Measurements from ENCODE around the gene SIRPA. TPM values are rescaled to one million over a fixed set of nuclear protein-coding genes. Genes with fewer than 3 reads are reported as not detected.

The SIRPA gene
- total and polyA plus RNA-seq, 8 donors: 7.2 to 25.8 (median 9.0) TPM

DNA sequence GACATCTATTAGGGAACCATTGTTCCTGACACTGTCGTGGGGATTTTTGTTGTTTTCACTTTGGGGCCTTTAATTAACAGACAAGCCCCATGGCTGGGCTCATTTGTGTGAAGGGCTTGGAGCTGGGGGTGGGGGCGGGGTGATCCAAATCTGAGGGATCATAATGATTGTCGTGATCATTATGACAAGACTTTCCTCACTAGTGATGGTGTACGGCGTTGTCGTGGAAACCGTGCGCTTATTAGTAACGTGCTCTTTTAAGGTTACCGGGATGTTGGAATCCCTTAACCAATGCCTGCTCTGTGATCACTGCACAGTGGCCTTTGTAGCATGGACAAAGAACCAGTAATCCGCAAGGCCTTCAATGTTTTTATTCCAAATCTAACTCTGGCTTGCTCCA is 80.1 kb downstream of the SIRPA start:
- no peak for FAIRE-seq
- TF ChIP-seq, protein P1, sequence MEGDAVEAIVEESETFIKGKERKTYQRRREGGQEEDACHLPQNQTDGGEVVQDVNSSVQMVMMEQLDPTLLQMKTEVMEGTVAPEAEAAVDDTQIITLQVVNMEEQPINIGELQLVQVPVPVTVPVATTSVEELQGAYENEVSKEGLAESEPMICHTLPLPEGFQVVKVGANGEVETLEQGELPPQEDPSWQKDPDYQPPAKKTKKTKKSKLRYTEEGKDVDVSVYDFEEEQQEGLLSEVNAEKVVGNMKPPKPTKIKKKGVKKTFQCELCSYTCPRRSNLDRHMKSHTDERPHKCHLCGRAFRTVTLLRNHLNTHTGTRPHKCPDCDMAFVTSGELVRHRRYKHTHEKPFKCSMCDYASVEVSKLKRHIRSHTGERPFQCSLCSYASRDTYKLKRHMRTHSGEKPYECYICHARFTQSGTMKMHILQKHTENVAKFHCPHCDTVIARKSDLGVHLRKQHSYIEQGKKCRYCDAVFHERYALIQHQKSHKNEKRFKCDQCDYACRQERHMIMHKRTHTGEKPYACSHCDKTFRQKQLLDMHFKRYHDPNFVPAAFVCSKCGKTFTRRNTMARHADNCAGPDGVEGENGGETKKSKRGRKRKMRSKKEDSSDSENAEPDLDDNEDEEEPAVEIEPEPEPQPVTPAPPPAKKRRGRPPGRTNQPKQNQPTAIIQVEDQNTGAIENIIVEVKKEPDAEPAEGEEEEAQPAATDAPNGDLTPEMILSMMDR (IDR thresholded peaks at IDR 0.05): no peak
- no peak overlapping the region for H3K4me3 ChIP-seq
- H3K27me3 ChIP-seq: peaks cover 0 to 4% (median 0%) of the 10 kb centered on the region in 4 donors
- no peak overlapping the region for H3K27ac ChIP-seq
- H3K4me1 ChIP-seq: no peaks in the 10 kb centered on the region
- WGBS, 2 donors: 77 to 84% methylated on average over 11 of the region's 11 CpGs
- intact Hi-C loops (cut with DNase I): no loop called here
- no peaks in the 10 kb centered on the region for H3K9me3 ChIP-seq
- H3K36me3 ChIP-seq: no peaks in the 10 kb centered on the region
- ATAC-seq: no peak
- no peak for DNase-seq

DNA sequence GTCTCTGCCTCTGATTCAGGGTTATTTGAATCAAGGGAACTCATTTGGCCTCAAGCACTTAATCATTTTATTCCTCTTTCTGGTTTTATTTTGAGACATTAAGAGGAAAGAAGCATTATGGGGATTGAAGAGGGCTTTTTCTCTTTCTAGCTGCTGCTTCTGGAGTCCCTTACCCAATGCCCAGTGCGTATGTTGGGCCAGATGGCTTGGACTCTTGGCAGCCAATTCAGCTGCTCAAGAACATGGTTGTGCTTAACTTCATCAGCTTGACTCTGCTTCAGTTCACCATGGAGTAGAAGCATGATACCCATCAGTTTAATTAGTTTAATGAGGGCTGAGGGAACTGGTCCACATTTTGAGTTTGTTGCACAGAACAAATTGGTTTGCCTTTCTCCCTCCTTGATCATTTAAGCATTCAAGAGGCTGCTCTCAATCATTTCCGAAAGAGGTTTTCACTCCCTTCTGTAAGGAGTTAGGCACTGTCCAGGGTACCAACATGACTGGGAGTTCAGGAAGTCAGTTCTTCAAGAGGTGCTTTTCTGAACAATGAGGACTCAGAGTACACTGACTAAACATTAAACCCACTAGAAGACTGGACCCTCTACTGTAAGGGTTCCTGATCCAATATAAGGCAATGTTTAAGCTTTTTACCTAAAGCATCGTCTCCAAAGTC is 84.0 kb downstream of the SIRPA start:
- 25 to 32% methylated on average over 3 of the region's 3 CpGs for WGBS, 2 donors
- ATAC-seq: no peak
- Histone ChIP-seq H3K36me3 (no peaks in the 10 kb centered on the region), H3K27ac (no peak overlapping the region), H3K4me1 (no peaks in the 10 kb centered on the region), H3K27me3 (peaks cover 0 to 4% (median 0%) of the 10 kb centered on the region in 4 donors), H3K4me3 (no peak overlapping the region), H3K9me3 (no peaks in the 10 kb centered on the region)
- no peak for DNase-seq
- TF ChIP-seq, protein P1 (IDR thresholded peaks at IDR 0.05): no peak
- intact Hi-C loops (cut with DNase I): no loop called here
- FAIRE-seq: no peak

DNA sequence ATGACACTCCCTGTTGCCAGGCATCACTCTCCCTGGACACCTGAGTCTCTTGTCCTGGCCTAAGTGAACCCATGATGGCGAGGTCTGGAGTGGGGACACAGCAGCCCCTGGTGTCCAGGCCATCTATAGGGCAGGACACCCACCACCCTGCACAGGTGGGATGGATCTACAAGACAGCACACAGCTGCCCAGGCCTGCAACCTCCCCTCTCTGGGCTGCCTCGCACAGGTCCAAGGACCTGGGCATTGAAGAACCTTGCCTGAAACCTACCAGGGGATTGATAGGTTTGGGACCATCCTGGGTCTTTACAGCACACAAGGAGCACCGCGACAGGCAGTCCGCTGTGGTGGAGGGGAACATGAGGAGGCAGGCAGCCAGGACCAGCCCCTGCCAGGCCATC is 87.5 kb downstream of the SIRPA start:
- ATAC-seq: no peak
- TF ChIP-seq, protein P1 (IDR thresholded peaks at IDR 0.05): no peak

DNA sequence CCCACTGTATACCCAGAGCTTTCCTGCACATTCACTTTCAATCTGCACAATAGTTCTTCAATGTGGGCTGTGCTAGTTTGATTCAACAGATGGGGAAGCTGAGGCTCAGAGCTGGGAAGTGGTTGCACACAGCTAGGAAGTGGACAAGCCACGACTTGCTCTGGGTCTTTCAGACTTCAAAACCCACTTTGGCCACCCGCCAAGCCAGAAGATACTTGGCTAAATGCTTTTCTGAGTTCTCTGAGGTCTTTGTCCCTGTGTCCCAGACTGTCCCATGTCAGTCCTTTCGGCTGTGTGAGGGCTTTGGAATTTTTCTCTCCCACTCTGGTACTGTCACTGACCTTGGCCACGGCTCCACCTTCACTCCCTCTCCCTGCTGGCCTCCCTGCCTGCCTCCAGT is 88.1 kb downstream of the SIRPA start:
- DNase-seq (no peak), ATAC-seq (peak in 1 of 4 donors; percentile 34)

More for the DNA sequence above, 87.5 kb downstream of the SIRPA start:
- Histone ChIP-seq H3K27me3 (peaks cover 0 to 4% (median 0%) of the 10 kb centered on the region in 4 donors), H3K36me3 (no peaks in the 10 kb centered on the region), H3K9me3 (no peaks in the 10 kb centered on the region), H3K4me1 (no peaks in the 10 kb centered on the region), H3K4me3 (no peak overlapping the region), H3K27ac (no peak overlapping the region)
- intact Hi-C loops (cut with DNase I): no loop called here
- 80 to 81% methylated on average over 5 of the region's 5 CpGs for WGBS, 2 donors
- FAIRE-seq (no peak), DNase-seq (no peak)

GRCh38 chr20:1987826-1988225 is 92.6 kb downstream of the SIRPA start:
- 28 to 46% methylated on average over 3 of the region's 3 CpGs for WGBS, 2 donors

More for the DNA sequence above, 88.1 kb downstream of the SIRPA start:
- TF ChIP-seq, protein P1 (IDR thresholded peaks at IDR 0.05): no peak
- Histone ChIP-seq H3K4me1 (no peaks in the 10 kb centered on the region), H3K36me3 (no peaks in the 10 kb centered on the region), H3K4me3 (no peak overlapping the region), H3K9me3 (no peaks in the 10 kb centered on the region), H3K27ac (no peak overlapping the region), H3K27me3 (peaks cover 0 to 4% (median 0%) of the 10 kb centered on the region in 4 donors)
- FAIRE-seq: no peak
- 31 to 32% methylated on average over 4 of the region's 4 CpGs for WGBS, 2 donors
- intact Hi-C loops (cut with DNase I): no loop called here

More at GRCh38 chr20:1987826-1988225, 92.6 kb downstream of the SIRPA start:
- Histone ChIP-seq H3K4me1 (no peaks in the 10 kb centered on the region), H3K36me3 (no peaks in the 10 kb centered on the region), H3K4me3 (no peak overlapping the region), H3K9me3 (no peaks in the 10 kb centered on the region), H3K27me3 (no peaks in the 10 kb centered on the region), H3K27ac (no peak overlapping the region)
- DNase-seq (no peak), FAIRE-seq (no peak), ATAC-seq (no peak)
- intact Hi-C loops (cut with DNase I): no loop called here
- TF ChIP-seq, protein P1 (IDR thresholded peaks at IDR 0.05): no peak
